Measurements from ENCODE around the gene ANGEL1. TPM values are rescaled to one million over a fixed set of nuclear protein-coding genes. Genes with fewer than 3 reads are reported as not detected.

Gene ANGEL1
- total and polyA plus RNA-seq, 2 of the 8 experiments (the other 6 are each of a cell fraction or from before 2014, with no cell fraction given) = 26.8 to 27.2 TPM

DNA sequence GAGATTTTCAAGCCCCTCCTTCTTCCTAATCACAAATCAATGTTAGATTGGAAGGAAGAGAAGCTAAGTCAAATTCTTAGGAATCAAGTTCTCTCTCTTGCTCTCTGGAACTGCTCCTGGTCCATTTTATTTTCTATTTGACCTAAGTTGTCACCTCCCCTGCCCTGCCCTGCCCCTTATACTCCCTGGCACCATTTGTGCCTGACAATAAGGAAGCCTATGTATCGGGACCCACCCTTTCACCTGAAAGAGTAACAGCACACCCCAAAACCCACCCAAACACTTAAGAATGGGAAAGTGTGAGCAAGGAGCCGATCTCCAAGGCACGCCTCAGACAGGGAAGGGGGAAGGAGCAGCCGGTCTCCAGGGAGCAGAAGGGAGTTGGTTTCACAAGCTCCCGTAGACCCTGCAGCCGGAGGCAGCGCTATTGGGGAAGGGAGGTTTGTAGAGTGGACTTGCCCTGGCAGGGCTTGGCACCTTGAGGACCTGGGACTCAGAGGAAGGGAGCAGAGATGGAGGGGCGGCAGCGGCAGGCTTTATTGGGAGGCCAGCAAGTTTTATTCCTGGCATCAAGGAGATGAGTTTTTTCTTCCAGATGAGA is 15.1 kb upstream of the ANGEL1 start:
- no peak overlapping the region for H2BK5ac ChIP-seq (ENCODE audit: low read depth, low read length)
- no peak overlapping the region for H3K4me2 ChIP-seq (ENCODE audit: insufficient read depth in 1 of 2, low read depth in 2 of 2, low read length in 2 of 2)
- WGBS, 2 experiments (ENCODE audit: extremely low coverage in 1 of 2, insufficient coverage in 1 of 2, insufficient read length in 1 of 2, insufficient replicate concordance in 2 of 2, low coverage in 1 of 2, low lambda C conversion rate in 2 of 2, missing lambda C conversion rate in 1 of 2) = 75% methylated on average over 8 of the region's 9 CpGs; no CpG with 5 or more reads in 1 of the 2 experiments
- FAIRE-seq (no peak), DNase-seq (ENCODE audit: low read depth in 1 of 2, low spot score in 2 of 2) (no peak)
- H4K5ac ChIP-seq (ENCODE audit: insufficient read length, low read depth, low read length) = no peak overlapping the region
- H3K27me3 ChIP-seq (replicated peaks in 1 of 4; ENCODE audit: control insufficient read depth in 3 of 4, extremely low read depth in 1 of 4, insufficient read depth in 3 of 4, low read length in 3 of 4) = no peaks in the 10 kb centered on the region
- H2AFZ ChIP-seq (ENCODE audit: low read length) = no peak overlapping the region
- no peaks in the 10 kb centered on the region for H3K79me2 ChIP-seq (ENCODE audit: control insufficient read depth in 1 of 2, insufficient read depth in 2 of 2, low read length in 2 of 2)
- no peak overlapping the region for H3K9ac ChIP-seq (replicated peaks in 1 of 4; ENCODE audit: extremely low read depth in 1 of 4, low read depth in 3 of 4, low read length in 3 of 4)
- H3K36me3 ChIP-seq (ENCODE audit: control insufficient read depth in 2 of 4, insufficient read depth in 4 of 4, low read length in 3 of 4) = no peaks in the 10 kb centered on the region
- H3K9me3 ChIP-seq (ENCODE audit: insufficient read depth in 2 of 2, low read depth in 1 of 2, low read length in 1 of 2) = peaks cover 0 to 2% of the 10 kb centered on the region in 2 experiments; a peak in 1 of 4 replicates
- no peaks in the 10 kb centered on the region for H3K23me2 ChIP-seq (ENCODE audit: low read depth, low read length)
- H3K27ac ChIP-seq (ENCODE audit: low read depth, low read length) = no peak overlapping the region
- no peak overlapping the region for H3K4ac ChIP-seq (replicated peaks; ENCODE audit: insufficient read length, low read depth, low read length)
- H4K8ac ChIP-seq (ENCODE audit: extremely low read depth, insufficient read depth, low read length) = no peak overlapping the region
- CTCF ChIA-PET (ENCODE audit: partially characterized antibody) = interaction anchor here (0.6 to 1.2 kb wide), 4 partner anchors 28 to 255 kb away, joined by 3 read pairs; no protein-coding TSS in a partner anchor
- H4K20me1 ChIP-seq (replicated peaks in 1 of 2; ENCODE audit: control insufficient read depth in 1 of 2, insufficient read depth in 2 of 2, low read length in 2 of 2) = no peaks in the 10 kb centered on the region
- no peak overlapping the region for H2BK12ac ChIP-seq (ENCODE audit: low read depth, low read length)
- H3K14ac ChIP-seq (ENCODE audit: insufficient read length) = no peak overlapping the region
- H2BK15ac ChIP-seq (ENCODE audit: low read length) = no peak overlapping the region
- no peak overlapping the region for H3K4me3 ChIP-seq (ENCODE audit: extremely low read depth in 1 of 4, insufficient read depth in 2 of 4, low read depth in 3 of 4, low read length in 4 of 4)
- no peaks in the 10 kb centered on the region for H3K79me1 ChIP-seq (ENCODE audit: low read depth, low read length)
- H3K4me1 ChIP-seq (replicated peaks in 1 of 4; ENCODE audit: control insufficient read depth in 3 of 4, insufficient read depth in 4 of 4, low read length in 3 of 4) = peaks cover 0 to 22% (median 9%) of the 10 kb centered on the region in 4 experiments; a peak in 5 of 7 replicates
- no peak overlapping the region for H2BK20ac ChIP-seq (ENCODE audit: low read length)
- no peak overlapping the region for H3K56ac ChIP-seq (replicated peaks; ENCODE audit: insufficient read length, low read depth, low read length)
- H2AK5ac ChIP-seq (ENCODE audit: low read depth, low read length) = no peak overlapping the region
- POLR2A ChIA-PET (ENCODE audit: partially characterized antibody) = interaction anchor here (0.6 to 1.4 kb wide), 3 partner anchors 12 to 298 kb away, joined by 3 read pairs; partner anchors contain the start of gene ANGEL1
- H4K91ac ChIP-seq (replicated peaks; ENCODE audit: insufficient read length, low read length) = no peak overlapping the region
- H3K23ac ChIP-seq (ENCODE audit: insufficient read length) = no peak overlapping the region
- H2BK120ac ChIP-seq (replicated peaks; ENCODE audit: low read depth, low read length) = no peak overlapping the region
- no peak overlapping the region for H3K18ac ChIP-seq (ENCODE audit: extremely low read depth, low read length)
- TF ChIP-seq CEBPB (IDR thresholded peaks at IDR 0.05; ENCODE audit: low read depth, low read length) (no peak), SRF (IDR thresholded peaks at IDR 0.05; ENCODE audit: low read depth, low read length) (no peak), HDAC2 (IDR thresholded peaks at IDR 0.05; ENCODE audit: borderline replicate concordance in 1 of 2, low read depth in 2 of 2, low read length in 2 of 2) (no peak), CBX5 (IDR thresholded peaks at IDR 0.05; ENCODE audit: low read depth, low read length) (no peak), SP1 (IDR thresholded peaks at IDR 0.05; ENCODE audit: low read depth, low read length) (no peak), ASH2L (IDR thresholded peaks at IDR 0.05; ENCODE audit: low read length) (no peak), KDM5A (IDR thresholded peaks at IDR 0.05; ENCODE audit: low read length) (no peak), BRCA1 (IDR thresholded peaks at IDR 0.05; ENCODE audit: low read depth, low read length) (no peak), EGR1 (IDR thresholded peaks at IDR 0.05; ENCODE audit: borderline replicate concordance, low read depth, low read length) (no peak), RBBP5 (IDR thresholded peaks at IDR 0.05; ENCODE audit: borderline replicate concordance, low read depth, low read length) (no peak)
- TF ChIP-seq, protein P1, sequence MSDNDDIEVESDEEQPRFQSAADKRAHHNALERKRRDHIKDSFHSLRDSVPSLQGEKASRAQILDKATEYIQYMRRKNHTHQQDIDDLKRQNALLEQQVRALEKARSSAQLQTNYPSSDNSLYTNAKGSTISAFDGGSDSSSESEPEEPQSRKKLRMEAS (IDR thresholded peaks at IDR 0.05) = no peak
- TF ChIP-seq, protein P2, sequence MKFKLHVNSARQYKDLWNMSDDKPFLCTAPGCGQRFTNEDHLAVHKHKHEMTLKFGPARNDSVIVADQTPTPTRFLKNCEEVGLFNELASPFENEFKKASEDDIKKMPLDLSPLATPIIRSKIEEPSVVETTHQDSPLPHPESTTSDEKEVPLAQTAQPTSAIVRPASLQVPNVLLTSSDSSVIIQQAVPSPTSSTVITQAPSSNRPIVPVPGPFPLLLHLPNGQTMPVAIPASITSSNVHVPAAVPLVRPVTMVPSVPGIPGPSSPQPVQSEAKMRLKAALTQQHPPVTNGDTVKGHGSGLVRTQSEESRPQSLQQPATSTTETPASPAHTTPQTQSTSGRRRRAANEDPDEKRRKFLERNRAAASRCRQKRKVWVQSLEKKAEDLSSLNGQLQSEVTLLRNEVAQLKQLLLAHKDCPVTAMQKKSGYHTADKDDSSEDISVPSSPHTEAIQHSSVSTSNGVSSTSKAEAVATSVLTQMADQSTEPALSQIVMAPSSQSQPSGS (IDR thresholded peaks at IDR 0.05; ENCODE audit: low read length) = no peak

All from H1 (cell line).